ENCODE results near the gene VAV3.
"Not testable (repeated sequence)": the region's sequence is repeated elsewhere in the genome, so short reads cannot be mapped to it uniquely, and the experiment has no call there.

Gene VAV3

GRCh38 chr1:107879927-107880326, 85.1 kb downstream of the VAV3 start:
- no peak for DNase-seq

- no peak for DNase-seq
Measured at GRCh38 chr1:107879346-107879745, 85.6 kb downstream of the VAV3 start.

DNA sequence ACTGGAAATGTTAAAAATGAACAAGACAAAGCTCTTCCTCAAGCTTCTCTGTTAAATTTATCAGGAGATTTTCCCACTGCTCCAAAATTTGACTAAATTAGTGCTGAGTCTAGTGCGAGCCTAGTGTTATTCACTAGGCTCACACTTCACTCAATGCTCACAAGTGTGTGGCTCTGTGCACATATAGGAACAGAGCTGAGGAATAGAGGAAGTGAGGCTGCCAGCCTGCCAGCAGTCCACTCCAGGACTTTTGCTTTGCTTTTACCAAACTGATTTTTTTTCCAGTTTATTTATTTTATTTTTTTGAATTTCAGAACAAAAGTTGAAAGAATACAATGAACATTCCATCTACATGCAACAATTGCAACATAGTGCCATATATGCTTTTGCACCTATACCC, 87.2 kb downstream of the VAV3 start:
- no peak for DNase-seq

- DNase-seq, result no peak
Measured at GRCh38 chr1:107877092-107877491, 87.9 kb downstream of the VAV3 start.

DNA sequence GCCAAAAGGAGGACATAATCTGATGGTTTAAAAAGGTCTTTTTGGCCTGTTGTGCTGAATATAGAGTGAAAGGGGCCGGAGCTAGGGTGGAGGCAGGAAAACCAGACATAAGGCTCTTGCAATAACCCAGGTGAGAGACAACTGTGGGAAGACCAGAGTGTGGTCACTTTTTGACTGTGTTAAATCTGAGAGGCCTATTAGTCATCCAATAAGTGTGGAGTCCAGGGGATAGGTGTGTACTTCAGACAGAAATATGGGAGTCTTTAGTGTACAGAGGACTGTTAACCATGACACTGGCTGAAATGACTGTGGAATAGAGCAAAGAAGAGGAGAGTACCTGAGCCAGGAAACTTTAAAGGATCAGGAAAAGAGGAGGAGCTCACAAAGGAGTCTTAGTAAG, 89.3 kb downstream of the VAV3 start:
- DNase-seq, result no peak

DNA sequence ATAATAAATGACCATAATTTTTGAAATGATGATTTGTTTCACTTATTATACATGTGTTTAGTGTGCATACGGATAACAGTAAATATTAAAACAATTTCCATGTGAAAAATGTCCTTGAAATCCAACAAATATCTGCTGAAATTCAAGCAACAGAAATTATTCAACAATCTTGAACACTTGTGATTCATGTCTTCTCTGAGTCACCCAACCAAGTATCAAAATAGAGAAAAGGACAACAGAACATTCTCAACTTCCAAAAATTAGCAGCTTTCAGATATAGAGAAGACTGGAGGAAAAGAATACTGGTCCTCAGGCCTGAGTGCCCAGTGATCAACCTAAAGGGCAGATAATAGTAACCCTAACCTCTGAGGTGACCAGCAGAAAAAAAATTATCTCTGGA, 90.8 kb downstream of the VAV3 start:
- DNase-seq, result no peak

DNA sequence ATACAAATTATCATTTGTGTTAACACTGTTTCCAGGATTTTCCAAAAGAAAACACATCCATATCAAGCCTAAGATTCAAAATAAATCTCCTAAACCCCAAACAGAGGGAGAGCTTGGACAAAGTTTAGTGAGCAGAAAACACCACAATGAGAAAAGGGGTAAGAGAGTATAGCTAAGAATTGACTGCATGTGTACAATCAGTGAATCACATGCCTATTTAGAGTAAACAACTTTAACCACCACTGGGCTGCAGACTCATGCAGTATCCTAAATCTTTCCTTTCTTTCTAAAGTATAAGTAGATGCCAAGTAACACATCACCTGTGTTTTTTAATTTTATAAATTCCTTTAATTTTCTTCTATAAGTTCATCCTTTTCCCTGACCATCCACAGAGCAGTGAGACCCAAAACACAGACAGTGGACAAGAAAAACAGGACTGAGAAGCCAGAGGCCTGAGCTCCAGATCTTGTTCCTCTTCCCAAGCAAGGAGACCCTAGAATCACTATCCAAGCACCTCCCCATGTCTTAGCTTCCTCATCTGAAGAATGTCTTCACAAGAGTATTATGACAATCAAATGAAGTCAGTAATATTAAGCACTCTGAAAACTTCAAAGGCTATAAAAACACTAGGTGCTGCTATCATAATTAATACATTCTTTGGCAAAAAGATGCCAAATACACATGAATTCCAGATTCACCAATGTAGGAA, 93.1 kb downstream of the VAV3 start:
- DNase-seq, result no peak

GRCh38 chr1:107871259-107871658, 93.7 kb downstream of the VAV3 start:
- DNase-seq, result no peak

GRCh38 chr1:107870696-107871095, 94.3 kb downstream of the VAV3 start:
- DNase-seq, result no peak

- no peak for DNase-seq
Measured at GRCh38 chr1:107867897-107868296, 97.1 kb downstream of the VAV3 start.

GRCh38 chr1:107867422-107867821, 97.6 kb downstream of the VAV3 start:
- DNase-seq, result no peak

DNA sequence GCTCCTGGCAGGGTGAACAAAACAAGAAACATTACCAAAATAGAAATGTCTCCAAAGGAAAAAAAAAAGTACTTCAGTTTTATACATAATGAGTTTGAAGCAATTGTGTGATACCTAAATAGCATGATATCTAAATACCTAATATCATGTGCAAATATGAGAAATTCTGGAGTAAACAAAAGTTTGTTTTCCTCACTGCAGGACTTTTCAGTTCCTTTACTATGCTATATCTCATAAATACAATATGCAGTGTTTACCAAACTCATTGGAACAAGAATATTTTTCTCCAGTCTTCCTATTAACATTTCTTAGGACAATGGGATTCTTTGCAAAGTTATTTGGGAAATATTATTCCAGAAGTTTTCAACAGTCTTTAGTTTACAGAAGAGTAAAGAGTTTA, 98.1 kb downstream of the VAV3 start:
- no peak for DNase-seq

GRCh38 chr1:107865627-107866026, 99.4 kb downstream of the VAV3 start:
- DNase-seq, result no peak

DNA sequence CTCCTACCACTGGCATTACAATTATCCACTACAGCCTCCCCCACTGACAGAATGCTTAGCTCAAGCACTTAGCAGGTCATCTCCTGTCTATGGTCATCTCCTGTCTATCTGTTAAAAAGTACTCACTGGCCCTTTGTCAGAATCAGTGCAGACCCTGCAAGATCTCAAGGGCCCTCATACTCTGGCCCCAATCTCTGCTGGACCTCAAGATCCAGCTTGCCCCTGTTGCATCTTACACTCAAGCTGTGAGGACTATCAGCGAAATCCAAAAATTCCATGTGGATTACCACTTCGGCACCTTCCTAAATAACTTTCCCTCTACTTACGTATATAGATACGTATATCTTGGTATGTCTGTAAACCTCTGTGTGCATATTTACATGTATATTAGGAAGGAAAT, 101.6 kb downstream of the VAV3 start:
- no peak for DNase-seq

GRCh38 chr1:107862064-107862463, 102.9 kb downstream of the VAV3 start:
- DNase-seq, result no peak

GRCh38 chr1:107858323-107858722, 106.7 kb downstream of the VAV3 start:
- no peak for DNase-seq

DNA sequence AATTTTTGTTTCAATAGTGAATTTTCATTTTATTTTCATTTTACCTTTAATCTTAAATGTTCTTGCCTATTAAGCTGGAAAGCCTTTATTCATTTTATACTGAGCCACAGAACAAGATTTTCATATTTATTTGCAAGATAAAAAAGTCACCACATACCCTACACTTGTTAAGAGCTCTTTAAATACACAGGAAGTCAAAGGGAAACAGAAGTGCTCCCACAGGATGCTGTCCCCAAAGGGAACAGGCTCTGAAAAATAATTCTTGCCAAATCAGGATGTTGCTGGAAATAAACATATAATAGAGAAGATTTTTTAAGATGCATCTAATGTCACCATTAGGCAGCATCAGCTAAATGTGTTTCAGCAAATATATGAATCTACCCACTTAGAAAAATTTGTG, 113.6 kb downstream of the VAV3 start:
- no peak for DNase-seq

- not testable (repeated sequence) for DNase-seq
Measured at GRCh38 chr1:107844541-107845194, 120.3 kb downstream of the VAV3 start.

DNA sequence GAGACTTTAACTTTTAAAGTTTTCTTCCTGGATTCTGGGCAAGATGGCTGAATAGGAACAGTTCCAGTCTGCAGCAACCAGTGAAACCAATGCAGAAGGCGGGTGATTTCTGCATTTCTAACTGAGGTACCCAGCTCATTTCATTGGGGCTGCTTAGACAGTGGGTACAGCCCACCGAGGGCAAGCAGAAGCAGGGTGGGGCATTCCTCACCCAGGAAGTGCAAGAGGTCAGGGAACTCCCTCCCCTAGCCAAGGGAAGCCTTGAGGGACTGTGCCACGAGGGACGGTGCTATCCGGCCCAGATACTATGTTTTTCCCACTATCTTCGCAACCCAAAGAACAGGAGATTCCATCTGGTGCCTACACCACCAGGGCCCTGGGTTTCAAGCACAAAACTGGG, 121.0 kb downstream of the VAV3 start:
- DNase-seq, result no peak

DNA sequence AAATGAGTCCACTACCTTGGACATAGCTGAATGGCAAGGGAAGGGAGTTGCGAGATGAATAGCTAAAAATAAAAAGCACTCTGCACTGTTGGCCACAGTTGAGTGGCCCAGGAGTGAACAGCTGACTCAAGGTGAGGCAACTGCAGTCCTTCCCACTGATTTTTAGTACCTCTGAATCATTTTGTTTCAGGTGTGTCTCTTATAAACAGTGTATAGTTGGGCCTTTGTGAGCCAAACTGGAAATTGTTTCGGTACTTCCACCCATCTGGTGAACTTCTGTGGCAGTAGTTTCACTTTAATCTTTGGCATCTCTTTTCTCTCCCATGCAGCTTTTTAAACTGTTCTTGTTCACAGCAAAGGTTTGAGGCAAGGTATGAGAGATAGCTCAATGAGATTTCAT, 122.7 kb downstream of the VAV3 start:
- DNase-seq, result no peak

- no peak for DNase-seq
Measured at GRCh38 chr1:107840725-107841124, 124.3 kb downstream of the VAV3 start.

DNA sequence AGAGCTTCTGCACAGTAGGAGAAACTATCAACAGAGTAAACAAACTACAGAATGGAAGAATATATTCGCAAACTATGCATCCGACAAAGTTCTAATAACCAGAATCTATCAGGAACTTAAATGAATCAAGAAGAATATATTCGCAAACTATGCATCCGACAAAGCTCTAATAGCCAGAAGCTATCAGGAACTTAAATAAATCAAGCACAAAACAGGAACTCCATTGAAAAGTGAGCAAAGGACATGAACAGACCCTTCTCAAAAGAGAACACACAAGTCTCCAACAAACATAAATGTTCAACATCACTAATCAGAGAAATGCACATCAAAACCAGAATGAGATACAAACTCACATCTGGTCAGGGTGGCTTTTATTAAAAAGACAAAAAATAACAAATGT, 126.9 kb downstream of the VAV3 start:
- no peak for DNase-seq

- DNase-seq, result no peak
Measured at GRCh38 chr1:107835151-107835670, 129.8 kb downstream of the VAV3 start.

DNA sequence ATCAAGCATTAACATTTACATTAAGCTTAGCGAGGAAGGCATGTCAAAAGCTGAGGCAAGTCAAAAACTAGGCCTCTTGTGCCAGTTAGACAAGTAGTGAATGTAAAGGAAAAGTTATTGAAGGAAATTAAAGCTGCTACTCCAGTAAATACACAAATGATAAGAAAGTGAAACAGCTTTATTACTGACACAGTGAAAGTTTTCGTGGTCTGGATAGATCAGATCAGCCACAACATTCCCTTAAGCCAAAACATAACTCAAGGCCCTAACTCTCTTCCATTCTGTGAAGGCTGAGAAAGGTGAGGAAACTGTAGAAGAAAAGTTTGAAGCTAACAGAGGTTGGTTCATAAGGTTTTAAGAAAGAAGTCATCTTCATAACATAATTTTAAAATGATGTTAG, 131.9 kb downstream of the VAV3 start:
- DNase-seq, result no peak

DNA sequence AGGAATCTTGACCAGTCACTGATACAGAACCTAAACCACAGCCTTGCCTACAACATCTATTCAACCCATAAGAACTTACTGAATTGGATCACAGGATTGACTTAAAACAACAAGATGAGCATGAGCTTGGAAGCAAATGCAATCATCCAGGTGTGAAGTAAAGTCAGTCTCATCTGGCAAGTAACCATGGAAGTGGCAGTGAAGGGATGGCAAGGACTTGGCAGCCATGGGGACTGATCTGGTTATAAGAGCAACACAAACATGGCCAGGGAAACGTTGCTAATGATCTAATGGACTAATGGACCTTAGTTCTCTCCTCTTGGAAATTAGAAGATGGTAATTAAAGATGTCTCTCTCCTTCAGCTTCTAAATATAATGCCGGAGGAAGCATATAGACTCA, 133.1 kb downstream of the VAV3 start:
- DNase-seq, result no peak
